ENCODE results near the gene CDKAL1.

CDKAL1 gene

DNA sequence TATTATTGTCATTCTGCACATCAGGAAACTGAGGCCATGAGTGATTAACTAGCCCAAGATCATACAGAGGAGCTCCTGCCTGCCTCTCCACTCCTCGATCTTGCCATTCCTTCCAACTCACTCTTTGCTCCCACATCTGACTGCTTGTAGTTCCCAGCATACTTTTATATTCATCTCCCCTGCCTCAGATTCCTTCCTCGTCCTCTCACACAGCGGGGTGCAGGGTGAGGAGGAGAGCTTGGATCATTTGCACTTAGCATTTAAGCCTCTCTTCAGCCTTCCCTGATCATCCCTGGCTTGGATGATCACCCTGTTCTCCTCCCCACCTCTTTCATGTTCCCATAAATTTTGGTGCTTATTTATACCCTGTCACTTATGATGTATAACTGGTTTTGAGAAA, 544.2 kb downstream of the CDKAL1 start:
- Histone ChIP-seq H3K9ac (ENCODE audit: low read length) (no peak overlapping the region), H2AFZ (ENCODE audit: low read length) (no peak overlapping the region), H3K9me3 (replicated peaks; ENCODE audit: insufficient read depth, low read length) (no peaks in the 10 kb centered on the region), H3K4me3 (ENCODE audit: low read length) (no peak overlapping the region), H3K79me2 (ENCODE audit: low read length) (no peaks in the 10 kb centered on the region), H3K27me3 (replicated peaks; ENCODE audit: insufficient read depth, low read length) (no peaks in the 10 kb centered on the region), H4K20me1 (ENCODE audit: insufficient read depth, low read length) (no peaks in the 10 kb centered on the region), H3K4me2 (ENCODE audit: low read depth, low read length) (no peak overlapping the region), H3F3A (ENCODE audit: insufficient read depth, low read length) (no peaks in the 10 kb centered on the region), H3K9me2 (replicated peaks; ENCODE audit: insufficient read depth, low read length) (no peaks in the 10 kb centered on the region), H3K36me3 (replicated peaks; ENCODE audit: insufficient read depth, low read length) (no peaks in the 10 kb centered on the region), H3K4me1 (ENCODE audit: low read length) (no peaks in the 10 kb centered on the region), H3K27ac (ENCODE audit: low read length) (no peak overlapping the region)
- TF ChIP-seq EZH2phosphoT487 (IDR thresholded peaks at IDR 0.05; ENCODE audit: low read length) (no peak), EZH2 (optimal IDR thresholded peaks at IDR 0.05; ENCODE audit: low read depth, low read length) (no peak)
- TF ChIP-seq, protein P1, sequence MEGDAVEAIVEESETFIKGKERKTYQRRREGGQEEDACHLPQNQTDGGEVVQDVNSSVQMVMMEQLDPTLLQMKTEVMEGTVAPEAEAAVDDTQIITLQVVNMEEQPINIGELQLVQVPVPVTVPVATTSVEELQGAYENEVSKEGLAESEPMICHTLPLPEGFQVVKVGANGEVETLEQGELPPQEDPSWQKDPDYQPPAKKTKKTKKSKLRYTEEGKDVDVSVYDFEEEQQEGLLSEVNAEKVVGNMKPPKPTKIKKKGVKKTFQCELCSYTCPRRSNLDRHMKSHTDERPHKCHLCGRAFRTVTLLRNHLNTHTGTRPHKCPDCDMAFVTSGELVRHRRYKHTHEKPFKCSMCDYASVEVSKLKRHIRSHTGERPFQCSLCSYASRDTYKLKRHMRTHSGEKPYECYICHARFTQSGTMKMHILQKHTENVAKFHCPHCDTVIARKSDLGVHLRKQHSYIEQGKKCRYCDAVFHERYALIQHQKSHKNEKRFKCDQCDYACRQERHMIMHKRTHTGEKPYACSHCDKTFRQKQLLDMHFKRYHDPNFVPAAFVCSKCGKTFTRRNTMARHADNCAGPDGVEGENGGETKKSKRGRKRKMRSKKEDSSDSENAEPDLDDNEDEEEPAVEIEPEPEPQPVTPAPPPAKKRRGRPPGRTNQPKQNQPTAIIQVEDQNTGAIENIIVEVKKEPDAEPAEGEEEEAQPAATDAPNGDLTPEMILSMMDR (IDR thresholded peaks at IDR 0.05; ENCODE audit: low read length) = no peak
- DNase-seq = no peak

DNA sequence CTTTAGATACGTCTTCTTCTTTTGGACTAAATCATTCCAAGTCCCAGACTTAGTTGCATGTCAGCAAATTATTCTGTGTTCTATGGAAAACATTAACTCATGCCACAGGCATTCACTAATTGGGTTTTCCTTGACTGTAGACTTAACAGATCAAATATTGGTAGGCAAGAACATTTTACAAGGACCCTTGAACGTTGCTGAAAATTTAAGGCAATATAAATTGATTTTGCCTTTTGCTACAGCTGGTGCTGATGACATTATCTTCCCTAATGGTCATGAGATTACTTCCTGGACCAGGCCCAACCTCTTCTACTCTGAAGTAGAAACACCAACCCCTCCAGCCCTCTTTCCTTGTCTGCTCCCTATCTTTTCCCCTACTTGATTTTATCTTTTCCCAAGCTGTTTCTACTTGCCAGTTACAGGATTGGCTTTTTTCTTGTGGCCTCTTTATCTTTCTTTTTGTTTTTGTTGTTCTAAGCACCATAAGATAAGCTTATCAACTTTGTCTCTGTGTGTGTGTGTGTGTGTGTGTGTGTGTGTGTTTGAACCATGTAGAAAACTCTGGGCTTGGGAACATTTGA, 545.3 kb downstream of the CDKAL1 start:
- Histone ChIP-seq H3K9me3 (replicated peaks; ENCODE audit: insufficient read depth, low read length) (no peaks in the 10 kb centered on the region), H2AFZ (ENCODE audit: low read length) (no peak overlapping the region), H3K9me2 (replicated peaks; ENCODE audit: insufficient read depth, low read length) (no peaks in the 10 kb centered on the region), H3K27ac (ENCODE audit: low read length) (no peak overlapping the region), H3K36me3 (replicated peaks; ENCODE audit: insufficient read depth, low read length) (no peaks in the 10 kb centered on the region), H3K79me2 (ENCODE audit: low read length) (no peaks in the 10 kb centered on the region), H4K20me1 (ENCODE audit: insufficient read depth, low read length) (no peaks in the 10 kb centered on the region), H3K4me2 (ENCODE audit: low read depth, low read length) (no peak overlapping the region), H3K4me1 (ENCODE audit: low read length) (no peaks in the 10 kb centered on the region), H3K4me3 (ENCODE audit: low read length) (no peak overlapping the region), H3K9ac (ENCODE audit: low read length) (no peak overlapping the region), H3F3A (ENCODE audit: insufficient read depth, low read length) (no peaks in the 10 kb centered on the region), H3K27me3 (replicated peaks; ENCODE audit: insufficient read depth, low read length) (no peaks in the 10 kb centered on the region)
- no peak for DNase-seq
- TF ChIP-seq, protein P1 (IDR thresholded peaks at IDR 0.05; ENCODE audit: low read length) = no peak
- TF ChIP-seq EZH2 (optimal IDR thresholded peaks at IDR 0.05; ENCODE audit: low read depth, low read length) = no peak
- no peak for TF ChIP-seq EZH2phosphoT487 (IDR thresholded peaks at IDR 0.05; ENCODE audit: low read length)

DNA sequence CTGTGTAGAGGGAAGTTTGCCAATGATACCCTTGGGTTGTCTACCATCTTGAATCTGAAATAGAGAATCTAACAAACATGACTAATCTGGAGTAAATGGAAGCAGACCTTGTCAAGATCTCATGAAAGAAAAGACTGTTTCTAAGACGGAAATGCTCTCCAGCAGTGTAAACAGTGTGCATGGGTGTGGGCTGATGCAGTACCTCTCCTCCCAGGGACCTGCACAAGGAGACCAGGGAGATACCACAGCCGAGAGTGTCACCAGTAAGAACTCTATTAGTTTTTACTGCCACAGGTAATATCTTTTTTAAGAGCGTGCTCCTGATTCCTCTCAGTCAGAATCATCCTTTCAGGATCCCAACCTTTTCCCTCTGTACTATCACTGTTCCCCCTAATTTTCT, 546.0 kb downstream of the CDKAL1 start:
- Histone ChIP-seq H3K4me3 (ENCODE audit: low read length) (no peak overlapping the region), H3K4me2 (ENCODE audit: low read depth, low read length) (no peak overlapping the region), H3K79me2 (ENCODE audit: low read length) (no peaks in the 10 kb centered on the region), H3K9me2 (replicated peaks; ENCODE audit: insufficient read depth, low read length) (no peaks in the 10 kb centered on the region), H2AFZ (ENCODE audit: low read length) (no peak overlapping the region), H3K27ac (ENCODE audit: low read length) (no peak overlapping the region), H3K4me1 (ENCODE audit: low read length) (no peaks in the 10 kb centered on the region), H3K36me3 (replicated peaks; ENCODE audit: insufficient read depth, low read length) (no peaks in the 10 kb centered on the region), H3K9me3 (replicated peaks; ENCODE audit: insufficient read depth, low read length) (no peaks in the 10 kb centered on the region), H3K27me3 (replicated peaks; ENCODE audit: insufficient read depth, low read length) (no peaks in the 10 kb centered on the region), H3K9ac (ENCODE audit: low read length) (no peak overlapping the region), H4K20me1 (ENCODE audit: insufficient read depth, low read length) (no peaks in the 10 kb centered on the region), H3F3A (ENCODE audit: insufficient read depth, low read length) (no peaks in the 10 kb centered on the region)
- DNase-seq = no peak
- TF ChIP-seq EZH2phosphoT487 (IDR thresholded peaks at IDR 0.05; ENCODE audit: low read length) = no peak
- TF ChIP-seq EZH2 (optimal IDR thresholded peaks at IDR 0.05; ENCODE audit: low read depth, low read length) = no peak
- TF ChIP-seq, protein P1 (IDR thresholded peaks at IDR 0.05; ENCODE audit: low read length) = no peak
